ENCODE results near the gene PDRG1. TPM values are rescaled to one million over a fixed set of nuclear protein-coding genes. Genes with fewer than 3 reads are reported as not detected.
"Not testable (repeated sequence)": the region's sequence is repeated elsewhere in the genome, so short reads cannot be mapped to it uniquely, and the experiment has no call there.

PDRG1 gene
- total and polyA plus RNA-seq, 7 experiments from 2014 or later: 7.5 to 25.0 (median 13.6) TPM

- Histone ChIP-seq H3K9me3 (ENCODE audit: control insufficient read depth in 2 of 3, low read length in 3 of 3) (no peaks in the 10 kb centered on the region), H3K36me3 (ENCODE audit: control insufficient read depth in 2 of 3, insufficient read depth in 3 of 3, low read length in 3 of 3) (no peaks in the 10 kb centered on the region), H3K27me3 (ENCODE audit: control insufficient read depth in 2 of 2, insufficient read depth in 2 of 2, low read length in 2 of 2) (no peaks in the 10 kb centered on the region), H3K27ac (ENCODE audit: low read depth, low read length) (no peak overlapping the region), H3K4me1 (ENCODE audit: control insufficient read depth in 2 of 2, insufficient read depth in 2 of 2, low read length in 2 of 2) (no peaks in the 10 kb centered on the region), H3K4me3 (ENCODE audit: low read length) (no peak overlapping the region)
- POLR2A ChIA-PET: no interaction called here
- Mint-ChIP-seq H3K27me3 (peaks cover 7 to 52% (median 35%) of the 10 kb centered on the region in 5 donors), H3K4me3 (no peak overlapping the region), H3K9me3 (peaks cover 0 to 3% (median 0%) of the 10 kb centered on the region in 11 donors), H3K4me1 (no peaks in the 10 kb centered on the region), H3K36me3 (no peaks in the 10 kb centered on the region), H3K27ac (no peak overlapping the region)
- DNase-seq (no peak), ATAC-seq (no peak)
- CTCF ChIA-PET: no interaction called here
- intact Hi-C loops (cut with micrococcal nuclease): no loop called here
These were observed 26.2 kb downstream of the PDRG1 start for GRCh38 chr20:31925631-31926030.

- peaks cover 8 to 52% (median 35%) of the 10 kb centered on the region in 5 donors for H3K27me3 Mint-ChIP-seq
These were observed 27.3 kb downstream of the PDRG1 start for GRCh38 chr20:31924561-31924960.

GRCh38 chr20:31923388-31924331 is 28.2 kb downstream of the PDRG1 start:
- H3K9me3 Mint-ChIP-seq: peaks cover 0 to 3% (median 0%) of the 10 kb centered on the region in 11 donors
- POLR2A ChIA-PET: no interaction called here
- H3K27ac Mint-ChIP-seq: no peak overlapping the region
- Histone ChIP-seq H3K4me3 (ENCODE audit: low read length) (no peak overlapping the region), H3K9me3 (ENCODE audit: control insufficient read depth in 2 of 3, low read length in 3 of 3) (no peaks in the 10 kb centered on the region), H3K4me1 (ENCODE audit: control insufficient read depth in 2 of 2, insufficient read depth in 2 of 2, low read length in 2 of 2) (no peaks in the 10 kb centered on the region), H3K27me3 (ENCODE audit: control insufficient read depth in 2 of 2, insufficient read depth in 2 of 2, low read length in 2 of 2) (no peaks in the 10 kb centered on the region), H3K27ac (ENCODE audit: low read depth, low read length) (no peak overlapping the region), H3K36me3 (ENCODE audit: control insufficient read depth in 2 of 3, insufficient read depth in 3 of 3, low read length in 3 of 3) (no peaks in the 10 kb centered on the region)
- no peaks in the 10 kb centered on the region for H3K4me1 Mint-ChIP-seq
- ATAC-seq: no peak
- intact Hi-C loops (cut with micrococcal nuclease): no loop called here
- CTCF ChIA-PET: no interaction called here
- no peaks in the 10 kb centered on the region for H3K36me3 Mint-ChIP-seq
- DNase-seq: no peak
- no peak overlapping the region for H3K4me3 Mint-ChIP-seq
- peaks cover 6 to 48% (median 36%) of the 10 kb centered on the region in 5 donors for H3K27me3 Mint-ChIP-seq

More at GRCh38 chr20:31924561-31924960, 27.3 kb downstream of the PDRG1 start:
- ATAC-seq: no peak
- H3K9me3 ChIP-seq (ENCODE audit: control insufficient read depth in 2 of 3, low read length in 3 of 3): no peaks in the 10 kb centered on the region
- H3K36me3 ChIP-seq (ENCODE audit: control insufficient read depth in 2 of 3, insufficient read depth in 3 of 3, low read length in 3 of 3): no peaks in the 10 kb centered on the region
- Mint-ChIP-seq H3K4me3 (no peak overlapping the region), H3K4me1 (no peaks in the 10 kb centered on the region), H3K9me3 (peaks cover 0 to 3% (median 0%) of the 10 kb centered on the region in 11 donors), H3K36me3 (no peaks in the 10 kb centered on the region), H3K27ac (no peak overlapping the region)
- intact Hi-C loops (cut with micrococcal nuclease): no loop called here
- no peaks in the 10 kb centered on the region for H3K27me3 ChIP-seq (ENCODE audit: control insufficient read depth in 2 of 2, insufficient read depth in 2 of 2, low read length in 2 of 2)
- no peak overlapping the region for H3K4me3 ChIP-seq (ENCODE audit: low read length)
- no peaks in the 10 kb centered on the region for H3K4me1 ChIP-seq (ENCODE audit: control insufficient read depth in 2 of 2, insufficient read depth in 2 of 2, low read length in 2 of 2)
- ChIA-PET CTCF (no interaction called here), POLR2A (no interaction called here)
- no peak for DNase-seq
- H3K27ac ChIP-seq (ENCODE audit: low read depth, low read length): no peak overlapping the region

- no peak overlapping the region for H3K27ac ChIP-seq (ENCODE audit: low read depth, low read length)
- H3K36me3 Mint-ChIP-seq: no peaks in the 10 kb centered on the region
- H3K4me3 ChIP-seq (ENCODE audit: low read length): no peak overlapping the region
- no peak overlapping the region for H3K27ac Mint-ChIP-seq
- DNase-seq (no peak), ATAC-seq (no peak)
- CTCF ChIA-PET: no interaction called here
- no peaks in the 10 kb centered on the region for H3K9me3 ChIP-seq (ENCODE audit: control insufficient read depth in 2 of 3, low read length in 3 of 3)
- H3K4me3 Mint-ChIP-seq: no peak overlapping the region
- intact Hi-C loops (cut with micrococcal nuclease): no loop called here
- POLR2A ChIA-PET: no interaction called here
- no peaks in the 10 kb centered on the region for H3K27me3 ChIP-seq (ENCODE audit: control insufficient read depth in 2 of 2, insufficient read depth in 2 of 2, low read length in 2 of 2)
- peaks cover 0 to 3% (median 0%) of the 10 kb centered on the region in 11 donors for H3K9me3 Mint-ChIP-seq
- no peaks in the 10 kb centered on the region for H3K36me3 ChIP-seq (ENCODE audit: control insufficient read depth in 2 of 3, insufficient read depth in 3 of 3, low read length in 3 of 3)
- H3K4me1 Mint-ChIP-seq: no peaks in the 10 kb centered on the region
- H3K4me1 ChIP-seq (ENCODE audit: control insufficient read depth in 2 of 2, insufficient read depth in 2 of 2, low read length in 2 of 2): no peaks in the 10 kb centered on the region
- peaks cover 10 to 48% (median 32%) of the 10 kb centered on the region in 5 donors for H3K27me3 Mint-ChIP-seq
These were observed 29.3 kb downstream of the PDRG1 start for GRCh38 chr20:31922588-31922987.

- H3K9me3 ChIP-seq (ENCODE audit: control insufficient read depth in 2 of 3, low read length in 3 of 3): no peaks in the 10 kb centered on the region
- DNase-seq (no peak), ATAC-seq (no peak)
- Mint-ChIP-seq H3K36me3 (no peaks in the 10 kb centered on the region), H3K27ac (no peak overlapping the region), H3K4me1 (no peaks in the 10 kb centered on the region), H3K9me3 (peaks cover 0 to 3% (median 0%) of the 10 kb centered on the region in 11 donors), H3K4me3 (no peak overlapping the region), H3K27me3 (peaks cover 11 to 44% (median 29%) of the 10 kb centered on the region in 5 donors)
- H3K4me1 ChIP-seq (ENCODE audit: control insufficient read depth in 2 of 2, insufficient read depth in 2 of 2, low read length in 2 of 2): no peaks in the 10 kb centered on the region
- H3K4me3 ChIP-seq (ENCODE audit: low read length): no peak overlapping the region
- ChIA-PET CTCF (no interaction called here), POLR2A (no interaction called here)
- no peak overlapping the region for H3K27ac ChIP-seq (ENCODE audit: low read depth, low read length)
- no peaks in the 10 kb centered on the region for H3K27me3 ChIP-seq (ENCODE audit: control insufficient read depth in 2 of 2, insufficient read depth in 2 of 2, low read length in 2 of 2)
- intact Hi-C loops (cut with micrococcal nuclease): no loop called here
- no peaks in the 10 kb centered on the region for H3K36me3 ChIP-seq (ENCODE audit: control insufficient read depth in 2 of 3, insufficient read depth in 3 of 3, low read length in 3 of 3)
These were observed 29.7 kb downstream of the PDRG1 start for GRCh38 chr20:31922181-31922580.

GRCh38 chr20:31921480-31921879 is 30.4 kb downstream of the PDRG1 start:
- H3K9me3 Mint-ChIP-seq; H3K9me3 ChIP-seq (ENCODE audit: control insufficient read depth in 2 of 3, low read length in 3 of 3); H3K4me3 Mint-ChIP-seq; H3K4me1 Mint-ChIP-seq; POLR2A ChIA-PET; H3K27ac Mint-ChIP-seq; H3K36me3 Mint-ChIP-seq; intact Hi-C loops (cut with micrococcal nuclease); H3K27me3 ChIP-seq (ENCODE audit: control insufficient read depth in 2 of 2, insufficient read depth in 2 of 2, low read length in 2 of 2); DNase-seq; H3K4me3 ChIP-seq (ENCODE audit: low read length); ATAC-seq; CTCF ChIA-PET; H3K36me3 ChIP-seq (ENCODE audit: control insufficient read depth in 2 of 3, insufficient read depth in 3 of 3, low read length in 3 of 3); H3K4me1 ChIP-seq (ENCODE audit: control insufficient read depth in 2 of 2, insufficient read depth in 2 of 2, low read length in 2 of 2); H3K27ac ChIP-seq (ENCODE audit: low read depth, low read length): not testable (repeated sequence)
- peaks cover 13 to 42% (median 29%) of the 10 kb centered on the region in 5 donors for H3K27me3 Mint-ChIP-seq
